Neural progenitor cell (in vitro differentiated cells): ENCODE measurements around the gene NHLRC1. TPM values are rescaled to one million over a fixed set of nuclear protein-coding genes. Genes with fewer than 3 reads are reported as not detected.
A peak's percentile ranks its signal among the peaks of the same experiment; 100 is the strongest.

Experiments used
- DNase-seq: peaks from one replicate; pipeline ENCODE4 v3.0.0-alpha.2; 2016; ENCODE audit warnings: low spot score
- H2AFZ ChIP-seq: fragments of 200-600 bp; sonication (generic); replicated peaks from 2 replicates; pipeline ENCODE4 v1.6.1; 2016; ENCODE audit warnings: antibody characterized with exemption
- H3F3A ChIP-seq: fragments of 200-600 bp; sonication (generic); 2 replicates; pipeline ENCODE4 v1.6.1; 2016; ENCODE audit warnings: antibody characterized with exemption, low read depth
- H3K27ac ChIP-seq: fragments of 200-600 bp; sonication (generic); 2 replicates; pipeline ENCODE4 v1.5.1; 2016; ENCODE audit warnings: mild to moderate bottlenecking
- H3K27me3 ChIP-seq: fragments of 200-600 bp; sonication (generic); 2 replicates; pipeline ENCODE4 v1.6.1; 2016; ENCODE audit warnings: mild to moderate bottlenecking, moderate library complexity
- H3K36me3 ChIP-seq: fragments of 200-600 bp; sonication (generic); 2 replicates; pipeline ENCODE4 v1.5.1; 2016
- H3K4me1 ChIP-seq: fragments of 200-600 bp; sonication (generic); 2 replicates; pipeline ENCODE4 v1.6.1; 2016; ENCODE audit warnings: mixed run types
- H3K4me2 ChIP-seq: fragments of 200-600 bp; sonication (generic); 2 replicates; pipeline ENCODE4 v1.6.1; 2016
- H3K4me3 ChIP-seq: fragments of 200-600 bp; sonication (generic); 2 replicates; pipeline ENCODE4 v1.5.1; 2016
- H3K79me2 ChIP-seq: fragments of 200-600 bp; sonication (generic); 2 replicates; pipeline ENCODE4 v1.6.1; 2016; ENCODE audit warnings: low read depth
- H3K9ac ChIP-seq: fragments of 200-600 bp; sonication (generic); 2 replicates; pipeline ENCODE4 v1.6.1; 2016
- H3K9me3 ChIP-seq: fragments of 200-600 bp; sonication (generic); 2 replicates; pipeline ENCODE4 v1.5.1; 2016; ENCODE audit warnings: low read depth
- H4K20me1 ChIP-seq: fragments of 200-600 bp; sonication (generic); 2 replicates; pipeline ENCODE4 v1.6.1; 2016; ENCODE audit warnings: low read depth
- H3K27ac Mint-ChIP-seq: 3 replicates; pipeline ENCODE4 v1.8.0; 2021; ENCODE audit warnings: mixed read lengths
- H3K27me3 Mint-ChIP-seq: 2 replicates; pipeline ENCODE4 v1.8.0; 2022; ENCODE audit warnings: low read depth, mild to moderate bottlenecking, inconsistent platforms, moderate library complexity, mixed read lengths; ENCODE audit not compliant: insufficient read depth
- H3K36me3 Mint-ChIP-seq: 3 replicates; pipeline ENCODE4 v1.8.0; 2021; ENCODE audit warnings: mixed read lengths
- H3K4me1 Mint-ChIP-seq: 3 replicates; pipeline ENCODE4 v1.8.0; 2021; ENCODE audit warnings: mixed read lengths
- H3K4me3 Mint-ChIP-seq: 3 replicates; pipeline ENCODE4 v1.8.0; 2021; ENCODE audit warnings: mild to moderate bottlenecking, moderate library complexity, mixed read lengths
- H3K9me3 Mint-ChIP-seq: 3 replicates; pipeline ENCODE4 v1.8.0; 2020; ENCODE audit warnings: mixed read lengths
- CTCF ChIP-seq: fragments of 200-600 bp; sonication (generic); IDR thresholded peaks from 2 replicates; pipeline ENCODE4 v1.5.1; 2017; ENCODE audit warnings: antibody characterized with exemption, mild to moderate bottlenecking
- EZH2 ChIP-seq: fragments of 200-600 bp; sonication (generic); IDR thresholded peaks from 2 replicates; pipeline ENCODE4 v1.6.1; 2017; ENCODE audit warnings: antibody characterized with exemption, mild to moderate bottlenecking, moderate library complexity
- EZH2phosphoT487 ChIP-seq: fragments of 200-600 bp; sonication (generic); IDR thresholded peaks from 2 replicates; pipeline ENCODE4 v1.6.1; 2017; ENCODE audit warnings: antibody characterized with exemption
- total RNA-seq: library from RNA; depleted of rRNA; stranded (reverse); fragments of >200 nt; gene quantifications from 2 replicates; pipeline ENCODE4 v1.2.3, GENCODE V29; 2015; ENCODE audit warnings: low replicate concordance

NHLRC1 gene
- total RNA-seq, 1 donor from 2014 or later, result not detected

GRCh38 chr6:18101873-18102272, 20.6 kb downstream of the NHLRC1 start:
- TF ChIP-seq EZH2 (no peak), EZH2phosphoT487 (no peak), CTCF (no peak)
- no peaks in the 10 kb centered on the region for H3K4me1 Mint-ChIP-seq
- Histone ChIP-seq H3K4me3 (no peak overlapping the region), H3K4me2 (no peak overlapping the region), H3K27ac (no peak overlapping the region), H2AFZ (no peak overlapping the region), H3K36me3 (no peaks in the 10 kb centered on the region), H4K20me1 (no peaks in the 10 kb centered on the region), H3K9ac (no peak overlapping the region), H3K4me1 (peaks cover 14% of the 10 kb centered on the region), H3K27me3 (no peaks in the 10 kb centered on the region), H3K9me3 (no peaks in the 10 kb centered on the region), H3F3A (no peaks in the 10 kb centered on the region), H3K79me2 (no peaks in the 10 kb centered on the region)
- no peak overlapping the region for H3K27ac Mint-ChIP-seq
- H3K27me3 Mint-ChIP-seq, result peaks cover 5% of the 10 kb centered on the region
- H3K9me3 Mint-ChIP-seq, result peaks cover 4% of the 10 kb centered on the region
- no peak overlapping the region for H3K4me3 Mint-ChIP-seq
- DNase-seq, result no peak
- peaks cover 2% of the 10 kb centered on the region for H3K36me3 Mint-ChIP-seq

GRCh38 chr6:18101271-18101670, 21.2 kb downstream of the NHLRC1 start:
- Mint-ChIP-seq H3K36me3 (peaks cover 2% of the 10 kb centered on the region), H3K4me1 (no peaks in the 10 kb centered on the region), H3K4me3 (no peak overlapping the region), H3K27ac (no peak overlapping the region), H3K27me3 (peaks cover 5% of the 10 kb centered on the region), H3K9me3 (peaks cover 3% of the 10 kb centered on the region)
- no peaks in the 10 kb centered on the region for H3F3A ChIP-seq
- no peaks in the 10 kb centered on the region for H3K79me2 ChIP-seq
- no peak overlapping the region for H2AFZ ChIP-seq
- no peak for TF ChIP-seq EZH2
- TF ChIP-seq CTCF, result no peak
- TF ChIP-seq EZH2phosphoT487, result no peak
- H3K27me3 ChIP-seq, result no peaks in the 10 kb centered on the region
- DNase-seq, result no peak
- H3K4me1 ChIP-seq, result peaks cover 14% of the 10 kb centered on the region
- no peak overlapping the region for H3K27ac ChIP-seq
- H3K36me3 ChIP-seq, result no peaks in the 10 kb centered on the region
- H3K4me3 ChIP-seq, result no peak overlapping the region
- H3K4me2 ChIP-seq, result no peak overlapping the region
- H4K20me1 ChIP-seq, result no peaks in the 10 kb centered on the region
- no peak overlapping the region for H3K9ac ChIP-seq
- no peaks in the 10 kb centered on the region for H3K9me3 ChIP-seq

- no peaks in the 10 kb centered on the region for H3K9me3 Mint-ChIP-seq
- H3K27me3 ChIP-seq, result no peaks in the 10 kb centered on the region
- no peak overlapping the region for H3K4me3 Mint-ChIP-seq
- H3K36me3 ChIP-seq, result no peaks in the 10 kb centered on the region
- no peaks in the 10 kb centered on the region for H3K4me1 Mint-ChIP-seq
- H3K4me2 ChIP-seq, result peak overlapping the region; percentile 23
- no peak overlapping the region for H3K4me3 ChIP-seq
- no peak overlapping the region for H3K27ac ChIP-seq
- no peak overlapping the region for H3K27ac Mint-ChIP-seq
- H3K4me1 ChIP-seq, result peaks cover 14% of the 10 kb centered on the region
- no peaks in the 10 kb centered on the region for H3F3A ChIP-seq
- H3K9me3 ChIP-seq, result no peaks in the 10 kb centered on the region
- no peaks in the 10 kb centered on the region for H3K79me2 ChIP-seq
- DNase-seq, result no peak
- H3K27me3 Mint-ChIP-seq, result peaks cover 5% of the 10 kb centered on the region
- TF ChIP-seq EZH2phosphoT487 (no peak), CTCF (no peak), EZH2 (no peak)
- H3K36me3 Mint-ChIP-seq, result no peaks in the 10 kb centered on the region
- H3K9ac ChIP-seq, result no peak overlapping the region
- no peaks in the 10 kb centered on the region for H4K20me1 ChIP-seq
- peak overlapping the region; percentile 36 for H2AFZ ChIP-seq
Measured at GRCh38 chr6:18100296-18100695, 22.2 kb downstream of the NHLRC1 start.
